ENCODE results near the gene MYOM1.
"Not testable (repeated sequence)": the region's sequence is repeated elsewhere in the genome, so short reads cannot be mapped to it uniquely, and the experiment has no call there.

MYOM1 gene

DNA sequence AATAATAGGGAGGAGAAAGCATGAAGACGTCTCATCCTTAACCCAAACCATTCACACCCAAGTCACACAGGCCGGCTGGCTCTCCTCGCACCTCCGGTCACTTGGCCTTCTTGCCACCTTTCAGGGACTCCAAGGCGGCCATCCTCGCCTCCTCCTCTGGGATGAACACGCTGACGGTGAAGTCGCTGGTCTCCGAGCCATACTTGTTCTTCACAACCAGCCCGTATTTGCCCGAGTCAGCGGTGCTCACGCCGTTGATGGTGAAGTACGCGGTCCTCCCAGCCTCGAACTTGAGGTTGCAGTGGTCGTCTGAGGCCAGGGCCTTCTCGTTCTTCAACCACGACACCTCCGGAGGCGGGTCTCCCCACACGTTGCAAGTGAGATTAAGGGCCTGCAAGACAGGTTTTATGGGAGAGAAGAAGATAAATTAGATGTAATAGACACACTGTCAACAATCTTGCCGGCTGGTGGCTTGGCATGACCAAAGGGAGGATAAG, 152.6 kb downstream of the MYOM1 start:
- no peak for DNase-seq (ENCODE audit: low read depth, low spot score)

DNA sequence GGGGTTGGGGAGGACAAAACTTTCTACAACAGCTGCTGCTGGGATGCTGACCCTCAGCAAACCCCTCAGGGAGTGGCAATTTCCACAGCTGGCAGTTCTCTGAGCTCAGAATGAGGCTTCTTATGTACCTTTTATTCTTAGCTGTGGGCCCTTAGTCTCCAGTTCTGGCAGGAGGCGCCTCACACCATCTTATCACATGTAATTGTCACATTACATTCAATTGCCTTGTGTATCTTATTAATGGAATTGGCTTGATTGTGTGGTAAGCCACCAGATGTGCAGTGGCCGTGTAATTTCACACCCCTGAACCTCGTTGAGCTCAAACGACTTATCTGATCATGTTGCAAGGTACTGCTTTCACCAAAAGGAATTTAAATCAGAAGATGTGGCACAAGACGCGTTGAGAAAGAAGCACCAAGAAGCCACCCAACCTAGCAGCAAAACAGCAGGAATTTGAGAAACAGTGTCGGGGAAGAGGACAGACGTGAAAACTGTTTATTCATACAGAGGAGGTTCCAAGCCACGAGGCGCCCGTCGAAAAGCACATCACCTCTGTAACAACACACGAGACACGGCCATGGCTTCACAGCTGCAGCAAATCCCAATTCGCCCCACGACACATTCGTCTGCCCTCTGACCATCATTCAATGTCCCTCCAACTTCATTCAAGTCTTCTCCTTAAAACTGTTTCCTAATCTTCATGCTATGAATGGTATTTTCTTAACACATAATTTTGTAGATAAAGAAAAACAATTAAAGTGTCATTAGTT, 153.2 kb downstream of the MYOM1 start:
- H3K27ac ChIP-seq: no peak overlapping the region
- no peak for DNase-seq (ENCODE audit: low read depth, low spot score)

More for the DNA sequence above, 152.6 kb downstream of the MYOM1 start:
- no peak overlapping the region for H3K27ac ChIP-seq

DNA sequence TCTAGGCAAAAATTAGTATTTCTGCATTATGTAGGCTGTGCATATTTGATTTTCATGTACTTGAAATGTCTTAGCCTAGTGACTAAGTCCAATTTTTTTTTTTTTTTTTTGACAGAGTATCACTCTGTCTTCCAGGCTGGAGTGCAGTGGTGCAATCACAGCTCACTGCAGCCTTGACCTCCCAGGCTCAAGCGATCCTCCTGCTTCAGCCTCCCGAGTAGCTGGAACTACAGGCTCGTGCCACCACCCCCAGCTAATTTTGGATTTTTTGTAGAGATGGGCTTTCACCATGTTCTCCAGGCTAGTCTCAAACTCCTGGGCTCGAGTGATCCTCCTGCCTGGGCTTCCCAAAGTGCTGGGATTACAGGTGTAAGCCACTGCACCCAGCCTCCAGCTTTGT, 156.0 kb downstream of the MYOM1 start:
- not testable (repeated sequence) for DNase-seq (ENCODE audit: low read depth, low spot score); H3K27ac ChIP-seq

DNA sequence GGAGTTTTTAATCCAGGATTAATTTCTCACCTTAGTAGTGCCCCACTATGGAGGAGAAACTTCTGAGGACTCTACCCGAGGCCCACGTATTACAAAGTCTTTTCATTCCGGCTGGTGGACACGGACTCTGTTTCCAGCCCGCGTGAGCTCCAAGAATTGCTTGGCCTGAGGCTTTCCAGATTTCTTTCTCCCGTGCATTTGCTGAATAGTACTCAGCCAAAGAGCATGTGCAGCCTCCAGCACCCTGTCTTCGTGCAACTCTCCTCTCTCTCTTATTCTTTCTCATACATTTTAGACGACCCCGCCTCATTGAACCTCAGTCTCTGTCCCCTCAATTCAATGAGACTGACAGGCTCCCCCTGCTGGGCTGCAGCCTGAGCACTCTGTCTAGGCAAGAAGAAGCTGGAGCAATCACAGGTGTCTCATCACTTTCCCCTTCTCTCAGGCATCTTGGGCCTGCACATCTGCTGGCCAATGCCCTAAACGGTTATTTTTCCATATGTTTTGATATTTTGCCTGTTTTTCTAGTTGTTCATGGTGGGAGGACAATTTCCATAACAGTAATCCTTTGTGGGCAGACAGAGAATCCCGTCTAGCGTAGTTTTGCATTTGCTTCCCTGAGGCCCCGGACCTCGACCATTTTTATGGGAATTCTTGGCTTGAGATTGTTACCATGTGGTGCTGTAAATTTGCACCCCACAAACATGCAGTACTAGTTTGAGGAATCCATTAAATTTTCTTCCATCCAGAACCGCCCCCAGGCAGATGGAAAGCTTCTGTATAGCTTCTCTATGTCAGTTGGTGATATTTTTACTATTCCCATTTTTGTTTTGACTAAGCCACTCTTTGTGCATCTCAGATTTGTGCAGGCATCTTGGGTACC, 156.7 kb downstream of the MYOM1 start:
- no peak for DNase-seq (ENCODE audit: low read depth, low spot score)
- H3K27ac ChIP-seq: no peak overlapping the region

DNA sequence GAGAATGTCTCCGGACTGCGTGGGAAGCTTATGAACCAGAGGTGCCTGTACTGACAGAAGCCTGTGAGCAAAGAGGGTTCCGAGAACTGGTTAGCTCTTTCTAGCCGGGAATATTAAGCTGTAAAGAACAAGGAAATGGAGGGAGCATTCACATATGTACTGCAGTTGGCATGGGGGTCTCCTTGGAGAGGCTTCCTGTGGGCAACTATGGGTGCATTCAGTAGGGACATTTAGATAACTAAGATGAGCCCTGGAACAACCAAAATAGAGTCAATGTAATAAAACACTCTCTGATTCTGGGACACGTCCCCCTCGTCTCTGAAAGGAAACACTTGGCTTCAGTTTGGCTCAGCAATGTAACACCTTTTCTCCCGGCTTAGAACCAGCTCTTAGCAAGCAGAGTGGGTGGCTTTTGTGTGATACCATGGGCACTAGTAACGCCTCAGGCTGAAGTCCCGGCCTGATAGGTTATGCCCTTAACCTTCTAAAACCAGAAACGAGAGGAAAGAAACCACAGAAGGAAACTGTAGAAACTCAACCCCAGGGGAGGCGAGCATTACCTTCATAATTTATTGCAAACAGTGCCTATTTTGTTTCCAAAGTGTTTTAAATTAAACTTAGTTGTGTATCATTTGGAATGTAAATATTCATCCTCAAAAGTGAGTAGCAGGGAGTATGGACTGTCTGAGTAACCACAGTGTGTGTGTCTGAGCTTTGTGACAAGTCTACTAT, 158.0 kb downstream of the MYOM1 start:
- no peak overlapping the region for H3K27ac ChIP-seq
- no peak for DNase-seq (ENCODE audit: low read depth, low spot score)

DNA sequence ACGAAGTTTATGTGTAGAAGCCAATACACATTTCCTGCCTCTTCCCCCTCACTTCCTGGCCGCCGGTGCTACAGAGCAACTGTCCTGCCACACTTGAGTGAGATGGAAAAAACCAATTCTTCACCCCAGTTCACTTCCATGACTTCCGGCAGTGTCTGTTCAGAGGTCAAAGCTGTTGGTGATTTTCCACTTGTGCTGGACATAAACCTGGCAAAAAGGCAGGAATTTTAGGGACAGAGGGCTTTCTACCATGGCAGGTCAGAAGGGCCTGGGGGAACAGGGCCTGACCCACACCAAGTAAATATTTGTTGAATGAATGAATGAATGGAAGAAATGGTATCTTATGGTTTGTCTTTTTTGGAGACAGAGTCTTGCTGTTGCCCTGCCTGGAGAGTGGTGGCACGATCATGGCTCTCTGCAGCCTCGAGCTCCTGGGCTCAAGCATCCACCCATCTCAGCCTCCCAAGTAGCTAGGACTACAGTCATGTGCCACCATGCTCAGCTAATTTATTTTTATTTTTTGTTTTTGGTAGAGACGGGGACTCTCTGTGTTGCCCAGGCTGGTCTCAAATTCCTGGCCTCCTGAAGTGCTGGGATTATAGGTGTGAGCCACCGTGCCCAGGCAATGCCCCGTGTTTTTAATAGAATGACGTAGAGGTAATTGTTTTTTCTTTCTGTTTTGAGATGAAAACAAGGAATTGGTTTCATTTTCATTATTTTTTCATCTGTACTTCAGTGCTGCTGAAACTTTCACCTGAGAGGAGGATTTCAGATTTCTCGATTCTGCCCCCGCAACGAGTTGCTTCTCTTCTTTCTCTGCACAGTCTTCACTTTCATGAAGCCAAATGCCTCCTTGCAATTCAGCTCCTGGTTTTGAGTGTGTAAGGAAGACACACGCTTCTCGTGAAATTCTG, 158.8 kb downstream of the MYOM1 start:
- DNase-seq (ENCODE audit: low read depth, low spot score): no peak
- H3K27ac ChIP-seq: no peak overlapping the region

DNA sequence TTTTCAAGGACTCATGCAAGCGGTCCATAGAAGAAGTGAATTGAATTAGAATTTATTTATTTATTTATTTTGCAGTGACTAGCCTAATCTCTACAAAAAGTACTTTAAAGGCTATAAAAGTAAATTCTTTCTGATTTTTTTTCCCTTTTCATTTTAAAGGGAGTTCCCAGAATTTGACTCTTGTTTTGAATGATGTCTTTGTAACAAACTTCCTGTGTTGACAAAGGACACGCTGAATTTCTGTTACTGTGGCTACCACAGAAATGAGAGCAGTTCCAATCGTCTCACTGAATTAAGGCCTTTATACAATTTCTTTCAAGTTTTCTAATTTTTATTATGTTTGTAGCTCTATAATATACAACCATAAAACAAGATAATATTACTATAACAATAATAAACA, 160.5 kb downstream of the MYOM1 start:
- no peak for DNase-seq (ENCODE audit: low read depth, low spot score)
- no peak overlapping the region for H3K27ac ChIP-seq

DNA sequence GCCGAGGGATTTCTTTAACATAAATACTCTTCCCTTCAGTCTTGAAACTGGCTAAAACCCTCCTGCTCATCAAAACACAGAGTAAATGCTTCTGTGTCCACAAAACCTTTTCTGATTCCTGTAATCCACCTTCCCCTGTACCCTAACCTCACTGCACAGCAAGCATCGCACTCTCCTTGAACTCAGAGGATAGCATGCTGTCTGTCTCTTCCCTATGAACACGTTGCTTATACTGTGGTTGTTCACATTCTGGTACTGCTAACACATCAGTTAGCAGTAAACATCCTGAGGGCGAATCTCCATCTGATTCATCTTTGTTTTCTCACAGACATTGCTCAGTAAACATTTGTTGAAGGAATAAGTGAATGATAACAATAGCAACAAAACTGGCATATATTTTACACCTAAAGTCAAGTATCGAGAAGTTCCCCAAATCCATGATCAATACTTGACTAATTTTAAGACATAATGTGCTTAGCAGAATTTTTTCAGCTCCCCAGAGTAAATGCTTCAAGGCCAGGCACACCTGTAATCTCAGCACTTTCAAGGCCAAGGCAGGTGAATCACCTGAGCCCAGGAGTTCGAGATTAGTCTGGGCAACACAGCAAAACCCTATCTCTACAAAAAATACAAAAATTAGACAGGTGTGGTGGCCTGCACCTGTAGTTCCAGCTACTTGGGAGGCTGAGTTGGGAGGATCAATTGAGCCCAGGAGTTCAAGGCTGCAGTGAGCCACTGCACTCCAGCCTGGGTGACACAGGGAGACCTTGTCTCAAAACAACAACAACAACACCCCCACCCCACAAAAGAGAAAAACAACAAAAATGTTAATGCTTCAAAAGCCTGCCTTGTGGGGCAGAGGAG, 161.2 kb downstream of the MYOM1 start:
- H3K27ac ChIP-seq: no peak overlapping the region
- DNase-seq (ENCODE audit: low read depth, low spot score): no peak

DNA sequence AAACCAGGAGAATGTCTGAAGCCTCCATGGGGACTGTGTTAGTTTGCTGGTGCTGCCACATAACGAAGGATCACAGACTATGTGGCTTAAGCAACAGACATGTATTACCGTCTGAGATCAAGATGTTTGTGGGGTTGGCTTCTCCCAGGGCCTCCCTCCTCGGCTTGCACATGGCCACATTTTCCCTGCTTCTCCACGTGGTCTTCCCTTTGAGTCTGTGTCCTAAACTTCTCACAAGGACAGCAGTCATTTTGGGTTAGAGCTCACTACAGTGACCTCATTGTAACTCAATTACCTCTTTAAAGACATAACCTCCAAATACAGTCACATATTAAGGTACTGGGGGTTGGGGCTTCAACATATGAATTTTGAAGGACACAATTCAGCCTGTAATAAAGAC, 162.2 kb downstream of the MYOM1 start:
- H3K27ac ChIP-seq: no peak overlapping the region
- no peak for DNase-seq (ENCODE audit: low read depth, low spot score)

DNA sequence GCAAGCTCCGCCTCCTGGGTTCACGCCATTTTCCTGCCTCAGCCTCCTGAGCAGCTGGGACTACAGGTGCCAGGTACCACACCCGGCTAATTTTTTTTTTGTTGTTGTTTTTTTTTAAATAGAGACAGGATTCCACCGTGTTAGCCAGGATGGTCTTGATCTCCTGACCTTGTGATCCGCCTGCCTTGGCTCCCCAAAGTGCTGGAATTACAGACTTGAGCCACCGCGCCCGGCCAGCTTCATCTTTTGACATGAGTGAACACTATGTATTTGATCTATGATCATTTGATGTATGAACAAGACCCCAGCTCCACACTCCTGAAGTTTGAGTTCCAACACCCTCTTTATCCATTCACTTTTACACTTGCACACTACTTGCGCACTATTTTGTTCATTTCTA, 163.5 kb downstream of the MYOM1 start:
- H3K27ac ChIP-seq: no peak overlapping the region
- DNase-seq (ENCODE audit: low read depth, low spot score): no peak

DNA sequence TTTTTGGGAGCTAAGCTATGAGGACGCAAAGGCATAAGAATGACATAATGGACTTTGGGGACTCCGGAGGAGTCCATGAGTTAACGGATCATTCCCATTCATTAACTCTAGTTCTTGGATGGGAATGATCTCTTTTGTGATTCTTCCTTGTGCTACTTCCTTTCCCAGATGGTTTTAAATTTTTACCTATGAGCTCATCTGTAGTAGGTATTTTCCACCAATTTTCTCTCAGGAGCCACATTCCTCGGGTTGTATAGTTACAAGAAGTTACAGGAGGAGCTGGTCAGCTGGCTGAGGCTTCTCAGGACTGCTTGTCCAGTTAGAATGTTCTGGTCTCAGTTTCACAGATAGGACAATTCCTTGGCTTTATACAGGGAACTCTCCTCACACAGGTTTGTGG, 164.0 kb downstream of the MYOM1 start:
- no peak for DNase-seq (ENCODE audit: low read depth, low spot score)
- no peak overlapping the region for H3K27ac ChIP-seq

DNA sequence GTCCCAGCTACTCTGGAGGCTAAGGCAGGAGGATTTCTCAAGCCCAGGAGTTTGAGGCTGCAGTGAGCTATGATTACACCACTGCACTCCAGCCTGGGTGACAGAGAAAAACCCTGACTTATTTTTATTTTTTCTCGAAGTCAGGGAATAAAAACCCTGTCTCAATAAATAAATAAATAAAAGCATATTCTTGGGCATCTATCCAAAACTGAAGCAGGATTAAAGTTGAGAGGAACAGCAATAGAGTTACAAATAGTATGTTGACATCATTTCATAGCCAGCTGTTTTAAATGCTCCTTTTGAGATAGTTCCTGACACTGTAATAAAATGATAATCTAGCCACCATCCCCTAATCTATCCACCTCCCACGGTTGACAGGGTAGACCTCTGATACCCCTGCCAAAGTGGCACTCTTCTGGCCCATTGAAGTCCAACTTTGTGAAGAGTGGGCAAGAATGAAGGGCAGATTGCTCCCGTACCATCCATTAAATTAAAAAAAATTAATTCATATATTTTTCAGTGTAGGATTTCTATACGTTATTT, 164.5 kb downstream of the MYOM1 start:
- DNase-seq (ENCODE audit: low read depth, low spot score): no peak
- H3K27ac ChIP-seq: no peak overlapping the region

DNA sequence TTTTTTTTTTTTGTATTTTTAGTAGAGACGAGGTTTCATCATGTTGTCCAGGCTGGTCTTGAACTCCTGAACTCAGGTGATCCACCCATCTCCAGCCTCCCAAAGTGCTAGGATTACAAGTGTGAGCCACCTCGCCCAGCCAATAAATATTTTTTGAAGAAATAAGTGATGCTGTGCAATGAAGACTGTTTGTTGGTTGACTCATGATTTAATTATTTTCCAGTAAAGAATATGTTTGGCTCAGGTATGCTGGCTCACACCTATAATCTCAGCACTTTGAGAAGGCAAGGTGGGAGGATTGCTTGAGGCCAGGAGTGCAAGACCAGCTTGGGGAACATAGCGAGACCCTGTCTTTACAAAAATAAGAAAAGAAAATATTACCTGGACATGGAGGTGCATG, 165.0 kb downstream of the MYOM1 start:
- no peak for DNase-seq (ENCODE audit: low read depth, low spot score)
- no peak overlapping the region for H3K27ac ChIP-seq

DNA sequence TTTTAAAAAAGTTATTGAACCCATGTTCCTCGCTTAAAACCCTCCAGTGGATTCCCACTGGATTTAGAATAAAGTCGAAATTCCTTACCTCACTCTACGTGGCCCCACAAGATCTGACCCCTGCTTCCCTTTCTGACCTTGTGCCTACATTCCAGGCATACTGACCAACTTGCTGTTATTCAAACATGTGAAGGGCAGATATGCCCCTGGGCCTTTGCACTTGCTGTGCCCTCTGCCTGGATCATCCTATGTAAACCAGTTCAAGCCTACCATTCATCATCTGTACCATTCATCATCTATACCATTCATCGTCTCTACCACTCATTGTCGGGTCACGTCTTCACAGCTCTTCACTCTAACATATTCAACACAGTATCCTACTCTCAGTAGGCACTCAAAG, 165.6 kb downstream of the MYOM1 start:
- no peak for DNase-seq (ENCODE audit: low read depth, low spot score)
- H3K27ac ChIP-seq: no peak overlapping the region

DNA sequence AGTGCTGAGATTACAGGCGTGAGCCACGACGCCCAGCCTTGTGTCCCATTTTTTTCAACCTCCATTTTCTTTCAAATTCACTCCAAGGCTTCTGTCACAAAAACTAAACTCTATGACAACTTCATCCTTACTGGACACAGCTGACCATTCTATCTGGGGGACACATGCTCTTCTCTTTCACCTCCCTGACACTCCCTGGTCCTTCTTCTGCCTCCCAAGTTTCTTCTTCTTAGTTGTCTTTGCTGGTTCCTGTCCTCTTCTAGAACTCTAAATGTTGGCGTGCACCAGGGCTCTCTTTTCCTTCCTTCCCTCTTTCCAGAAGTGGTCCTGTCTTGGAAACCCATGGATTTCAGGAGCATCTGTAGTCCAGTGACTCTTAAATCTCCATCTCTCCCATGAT, 166.7 kb downstream of the MYOM1 start:
- H3K27ac ChIP-seq: no peak overlapping the region
- no peak for DNase-seq (ENCODE audit: low read depth, low spot score)

DNA sequence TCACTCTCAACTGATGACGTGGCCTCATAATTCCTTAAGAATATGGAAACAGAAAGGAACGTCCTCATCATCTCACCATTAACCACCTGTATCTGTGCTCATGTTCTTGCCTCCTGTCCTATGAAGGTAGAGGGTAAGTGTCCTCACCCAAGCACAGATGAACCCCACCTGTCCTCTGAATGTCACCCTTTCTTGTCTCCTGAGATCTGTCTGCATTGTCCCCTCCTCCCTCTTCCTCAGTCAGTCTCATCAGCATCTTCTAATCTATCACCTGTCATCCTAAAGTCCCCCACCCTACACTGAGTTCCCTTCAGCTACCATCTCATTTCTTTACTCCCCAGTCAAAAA, 167.4 kb downstream of the MYOM1 start:
- DNase-seq (ENCODE audit: low read depth, low spot score): no peak
- H3K27ac ChIP-seq: peak overlapping the region; percentile 22

DNA sequence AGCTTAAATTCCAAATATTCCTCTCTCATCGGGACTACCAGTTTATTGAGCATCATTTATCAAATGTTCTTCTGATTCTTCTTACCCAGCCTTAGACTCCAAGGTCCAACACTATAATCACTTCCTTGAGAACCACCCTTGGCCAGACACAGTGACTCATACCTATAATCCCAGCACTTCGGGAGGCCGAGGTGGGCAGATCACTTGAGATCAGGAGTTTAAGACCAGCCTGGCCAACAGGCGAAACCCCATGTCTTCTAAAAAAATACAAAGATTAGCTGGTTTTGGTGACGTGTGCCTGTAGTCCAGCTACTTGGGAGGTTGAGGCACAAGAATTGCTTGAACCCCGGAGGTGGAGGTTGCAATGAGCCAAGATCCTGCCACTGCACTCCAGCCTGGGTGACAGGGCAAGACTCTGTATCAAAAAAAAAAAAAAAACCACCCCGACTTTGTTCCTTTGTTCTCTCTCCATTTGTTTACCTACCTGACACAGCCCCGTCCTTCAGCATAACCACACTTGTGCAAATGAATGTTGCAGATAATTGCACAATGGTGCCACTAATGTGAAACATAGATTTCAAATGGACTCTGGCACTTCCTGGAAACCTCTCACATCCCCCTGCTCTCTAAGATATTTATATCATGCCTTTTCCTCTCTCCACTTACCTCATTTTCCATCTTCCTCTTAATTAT, 167.9 kb downstream of the MYOM1 start:
- peak; percentile 41 for DNase-seq (ENCODE audit: low read depth, low spot score)
- peak overlapping the region; percentile 22 for H3K27ac ChIP-seq

DNA sequence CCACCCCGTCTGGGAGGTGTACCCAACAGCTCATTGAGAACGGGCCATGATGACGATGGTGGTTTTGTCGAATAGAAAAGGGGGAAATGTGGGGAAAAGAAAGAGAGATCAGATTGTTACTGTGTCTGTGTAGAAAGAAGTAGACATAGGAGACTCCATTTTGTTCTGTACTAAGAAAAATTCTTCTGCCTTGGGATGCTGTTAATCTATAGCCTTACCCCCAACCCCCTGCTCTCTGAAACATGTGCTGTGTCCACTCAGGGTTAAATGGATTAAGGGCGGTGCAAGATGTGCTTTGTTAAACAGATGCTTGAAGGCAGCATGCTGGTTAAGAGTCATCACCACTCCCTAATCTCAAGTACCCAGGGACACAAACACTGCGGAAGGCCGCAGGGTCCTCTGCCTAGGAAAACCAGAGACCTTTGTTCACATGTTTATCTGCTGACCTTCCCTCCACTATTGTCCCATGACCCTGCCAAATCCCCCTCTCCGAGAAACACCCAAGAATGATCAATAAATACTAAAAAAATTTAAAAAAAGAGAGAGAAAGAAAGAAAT, 169.8 kb downstream of the MYOM1 start:
- DNase-seq (ENCODE audit: low read depth, low spot score); H3K27ac ChIP-seq: not testable (repeated sequence)
